ENCODE results near the gene ADARB2.

- TF ChIP-seq EGR1 (IDR thresholded peaks at IDR 0.05) (no peak), CEBPB (IDR thresholded peaks at IDR 0.05) (no peak), REST (IDR thresholded peaks at IDR 0.05; ENCODE audit: low read depth) (no peak), CREB1 (IDR thresholded peaks at IDR 0.05; ENCODE audit: low read depth) (no peak), TAF1 (IDR thresholded peaks at IDR 0.05; ENCODE audit: low read depth) (no peak)
These were observed 12.3 kb downstream of the ADARB2 start for GRCh38 chr10:1724921-1725488.

All from Ishikawa (cell line).